OCI-LY1 (cell line): ENCODE results near the gene PRKG1.

Source experiments
- H2AFZ ChIP-seq: fragments of 200-600 bp; sonication (generic), shearing (Covaris generic); 2 replicates; pipeline ENCODE4 v1.6.0; 2014; ENCODE audit warnings: antibody characterized with exemption, mild to moderate bottlenecking, low read length
- H3F3A ChIP-seq: fragments of 200-600 bp; sonication (generic), shearing (Covaris generic); 2 replicates; pipeline ENCODE4 v1.6.0; 2014; ENCODE audit warnings: mild to moderate bottlenecking, antibody characterized with exemption, low read length, moderate library complexity; ENCODE audit not compliant: insufficient read depth
- H3K27ac ChIP-seq: fragments of 200-600 bp; sonication (generic); 2 replicates; pipeline ENCODE4 v1.5.1; 2014; ENCODE audit warnings: low read length, mixed run types, mild to moderate bottlenecking, low read depth; ENCODE audit not compliant: poor library complexity, severe bottlenecking
- H3K27me3 ChIP-seq: fragments of 200-600 bp; sonication (generic); 2 replicates; pipeline ENCODE4 v1.6.0; 2014; ENCODE audit warnings: antibody characterized with exemption, mild to moderate bottlenecking, low read length, moderate library complexity; ENCODE audit not compliant: insufficient read depth
- H3K36me3 ChIP-seq: fragments of 200-600 bp; sonication (generic); 2 replicates; pipeline ENCODE4 v1.6.1; 2014; ENCODE audit warnings: mild to moderate bottlenecking, antibody characterized with exemption, low read length, moderate library complexity, mixed read lengths; ENCODE audit not compliant: insufficient read depth
- H3K4me1 ChIP-seq: fragments of 200-600 bp; sonication (generic); 2 replicates; pipeline ENCODE4 v1.5.1; 2014; ENCODE audit warnings: mild to moderate bottlenecking, low read length, moderate library complexity; ENCODE audit not compliant: insufficient read depth, severe bottlenecking
- H3K4me2 ChIP-seq: fragments of 200-600 bp; sonication (generic), shearing (Covaris generic); 2 replicates; pipeline ENCODE4 v1.6.1; 2014; ENCODE audit warnings: low read length
- H3K4me3 ChIP-seq: fragments of 200-600 bp; sonication (generic); 2 replicates; pipeline ENCODE4 v1.5.1; 2014; ENCODE audit warnings: low read length, low read depth, mild to moderate bottlenecking, mixed read lengths; ENCODE audit not compliant: poor library complexity, severe bottlenecking
- H3K79me2 ChIP-seq: fragments of 200-600 bp; shearing (Covaris generic); 2 replicates; pipeline ENCODE4 v1.6.1; 2016; ENCODE audit warnings: mixed run types, low read length, mixed read lengths; ENCODE audit not compliant: insufficient read depth
- H3K9ac ChIP-seq: fragments of 200-600 bp; sonication (generic), shearing (Covaris generic); 2 replicates; pipeline ENCODE4 v1.6.1; 2014; ENCODE audit warnings: mild to moderate bottlenecking, low read length, mixed read lengths
- H3K9me2 ChIP-seq: fragments of 200-600 bp; sonication (generic), shearing (Covaris generic); 2 replicates; pipeline ENCODE4 v1.6.1; 2014; ENCODE audit warnings: low read depth, mild to moderate bottlenecking, low read length, mixed read lengths
- H3K9me3 ChIP-seq: fragments of 200-600 bp; shearing (Covaris generic); 2 replicates; pipeline ENCODE4 v1.6.1; 2014; ENCODE audit warnings: low read length, mixed read lengths
- H4K20me1 ChIP-seq: fragments of 200-600 bp; sonication (generic), shearing (Covaris generic); 2 replicates; pipeline ENCODE4 v1.6.0; 2016; ENCODE audit warnings: mild to moderate bottlenecking, low read length; ENCODE audit not compliant: insufficient read depth
- CTCF ChIP-seq: fragments of 200-600 bp; sonication (generic), shearing (Covaris generic); IDR thresholded peaks from 2 replicates; pipeline ENCODE4 v1.5.1; 2017; ENCODE audit warnings: mild to moderate bottlenecking, antibody characterized with exemption, low read length, moderate library complexity, mixed read lengths
- EZH2 ChIP-seq: fragments of 200-600 bp; sonication (generic), shearing (Covaris generic); IDR thresholded peaks from 2 replicates; pipeline ENCODE4 v1.8.0; 2017; ENCODE audit warnings: borderline replicate concordance, mixed run types, mild to moderate bottlenecking, antibody characterized with exemption, low read length, moderate library complexity, mixed read lengths

PRKG1 gene

GRCh38 chr10:52283174-52283573 lies 1208.9 kb downstream of the PRKG1 start:
- Histone ChIP-seq H3K27me3 (no peaks in the 10 kb centered on the region), H3K4me2 (no peak overlapping the region), H3K9ac (no peak overlapping the region), H3K9me2 (no peaks in the 10 kb centered on the region), H3K4me1 (no peaks in the 10 kb centered on the region), H3K9me3 (no peaks in the 10 kb centered on the region), H2AFZ (no peak overlapping the region), H3K4me3 (no peak overlapping the region), H3K36me3 (no peaks in the 10 kb centered on the region), H4K20me1 (no peaks in the 10 kb centered on the region), H3K79me2 (no peaks in the 10 kb centered on the region), H3F3A (no peaks in the 10 kb centered on the region), H3K27ac (no peak overlapping the region)
- TF ChIP-seq EZH2 (no peak), CTCF (no peak)

GRCh38 chr10:52284416-52285013 lies 1210.2 kb downstream of the PRKG1 start:
- Histone ChIP-seq H3F3A (no peaks in the 10 kb centered on the region), H3K9ac (no peak overlapping the region), H4K20me1 (no peaks in the 10 kb centered on the region), H3K4me3 (no peak overlapping the region), H2AFZ (no peak overlapping the region), H3K9me2 (no peaks in the 10 kb centered on the region), H3K36me3 (no peaks in the 10 kb centered on the region), H3K4me2 (no peak overlapping the region), H3K27me3 (no peaks in the 10 kb centered on the region), H3K27ac (no peak overlapping the region), H3K79me2 (no peaks in the 10 kb centered on the region), H3K4me1 (no peaks in the 10 kb centered on the region), H3K9me3 (no peaks in the 10 kb centered on the region)
- TF ChIP-seq CTCF (no peak), EZH2 (no peak)

GRCh38 chr10:52287866-52288265 lies 1213.6 kb downstream of the PRKG1 start:
- Histone ChIP-seq H3K4me3 (no peak overlapping the region), H3K4me2 (no peak overlapping the region), H3K9ac (no peak overlapping the region), H2AFZ (no peak overlapping the region), H3K4me1 (no peaks in the 10 kb centered on the region), H3K79me2 (no peaks in the 10 kb centered on the region), H3K36me3 (no peaks in the 10 kb centered on the region), H3K9me3 (no peaks in the 10 kb centered on the region), H3K27me3 (no peaks in the 10 kb centered on the region), H3K27ac (no peak overlapping the region), H4K20me1 (no peaks in the 10 kb centered on the region), H3F3A (no peaks in the 10 kb centered on the region), H3K9me2 (no peaks in the 10 kb centered on the region)
- TF ChIP-seq CTCF: no peak
- no peak for TF ChIP-seq EZH2
